GM23248 (cell line): Measurements from ENCODE around the gene CACNA2D2.

Source experiments
- EZH2 ChIP-seq: fragments of 200-600 bp; sonication (generic); IDR thresholded peaks from 2 replicates; pipeline ENCODE4 v1.6.1; 2018; ENCODE audit warnings: antibody characterized with exemption, mild to moderate bottlenecking; ENCODE audit not compliant: insufficient read depth, poor library complexity, severe bottlenecking
- EZH2phosphoT487 ChIP-seq: fragments of 200-600 bp; sonication (generic); IDR thresholded peaks from 2 replicates; pipeline ENCODE4 v1.6.1; 2018; ENCODE audit warnings: antibody characterized with exemption, moderate library complexity, mild to moderate bottlenecking, low read depth; ENCODE audit not compliant: insufficient read depth

GRCh38 chr3:50475348-50475747 lies 28.1 kb downstream of the CACNA2D2 start:
- TF ChIP-seq EZH2 (no peak), EZH2phosphoT487 (no peak)
